ENCODE measurements around the gene RRP12. TPM values are rescaled to one million over a fixed set of nuclear protein-coding genes. Genes with fewer than 3 reads are reported as not detected.

Gene RRP12
- total RNA-seq, 1 donor from 2014 or later: 41.6 TPM

DNA sequence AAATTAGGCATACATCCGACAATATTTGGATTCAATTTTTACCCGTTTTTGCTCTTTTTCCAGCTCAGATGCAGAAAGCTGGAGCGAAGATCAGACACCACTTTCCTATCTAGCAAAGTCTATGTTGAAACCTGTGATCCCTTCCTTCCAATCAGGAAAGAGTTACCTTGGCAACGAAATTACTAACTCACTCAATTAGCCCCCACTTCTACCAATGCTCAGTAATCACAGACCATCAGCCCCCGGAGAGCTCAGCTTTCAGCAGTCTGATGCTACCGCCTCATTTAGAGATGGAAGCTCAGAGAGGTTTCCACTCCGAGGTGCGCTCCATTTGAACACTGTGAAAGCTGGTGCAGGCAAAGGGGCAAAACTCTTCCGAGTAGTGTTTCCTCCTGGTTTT, 75.4 kb downstream of the RRP12 start:
- peaks cover 42% of the 10 kb centered on the region for H3K4me1 Mint-ChIP-seq (ENCODE audit: unreplicated experiment)
- H3K27ac Mint-ChIP-seq: no peak overlapping the region
- DNase-seq (ENCODE audit: extremely low spot score, unreplicated experiment): no peak
- H3K4me3 Mint-ChIP-seq: no peak overlapping the region
- H3K9me3 Mint-ChIP-seq: no peaks in the 10 kb centered on the region
- peaks cover 10% of the 10 kb centered on the region for H3K36me3 Mint-ChIP-seq
- peaks cover 25% of the 10 kb centered on the region for H3K27me3 Mint-ChIP-seq
- TF ChIP-seq, protein P1, sequence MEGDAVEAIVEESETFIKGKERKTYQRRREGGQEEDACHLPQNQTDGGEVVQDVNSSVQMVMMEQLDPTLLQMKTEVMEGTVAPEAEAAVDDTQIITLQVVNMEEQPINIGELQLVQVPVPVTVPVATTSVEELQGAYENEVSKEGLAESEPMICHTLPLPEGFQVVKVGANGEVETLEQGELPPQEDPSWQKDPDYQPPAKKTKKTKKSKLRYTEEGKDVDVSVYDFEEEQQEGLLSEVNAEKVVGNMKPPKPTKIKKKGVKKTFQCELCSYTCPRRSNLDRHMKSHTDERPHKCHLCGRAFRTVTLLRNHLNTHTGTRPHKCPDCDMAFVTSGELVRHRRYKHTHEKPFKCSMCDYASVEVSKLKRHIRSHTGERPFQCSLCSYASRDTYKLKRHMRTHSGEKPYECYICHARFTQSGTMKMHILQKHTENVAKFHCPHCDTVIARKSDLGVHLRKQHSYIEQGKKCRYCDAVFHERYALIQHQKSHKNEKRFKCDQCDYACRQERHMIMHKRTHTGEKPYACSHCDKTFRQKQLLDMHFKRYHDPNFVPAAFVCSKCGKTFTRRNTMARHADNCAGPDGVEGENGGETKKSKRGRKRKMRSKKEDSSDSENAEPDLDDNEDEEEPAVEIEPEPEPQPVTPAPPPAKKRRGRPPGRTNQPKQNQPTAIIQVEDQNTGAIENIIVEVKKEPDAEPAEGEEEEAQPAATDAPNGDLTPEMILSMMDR (conservative IDR thresholded peaks at IDR 0.05): no peak

DNA sequence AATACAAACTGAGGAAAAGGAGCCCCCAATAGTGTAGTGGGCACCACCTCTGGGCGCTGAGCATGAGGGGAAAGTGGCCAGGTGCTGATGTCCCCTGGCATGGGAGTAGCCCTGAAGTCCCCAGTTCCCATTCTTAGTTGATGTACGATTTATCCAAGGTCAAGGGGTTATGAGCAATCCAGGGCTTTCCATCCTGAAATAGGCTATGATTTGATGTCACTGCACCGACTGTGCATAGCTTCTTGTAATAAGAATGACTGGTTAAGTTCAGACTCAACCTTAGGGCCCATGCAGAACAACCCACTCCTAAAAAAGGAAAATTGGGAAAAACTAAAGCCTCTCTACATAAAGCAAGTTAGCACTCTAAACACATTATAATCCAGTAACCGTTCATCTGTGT, 77.6 kb downstream of the RRP12 start:
- H3K4me3 Mint-ChIP-seq: no peak overlapping the region
- H3K27me3 Mint-ChIP-seq: peaks cover 38% of the 10 kb centered on the region
- peaks cover 36% of the 10 kb centered on the region for H3K4me1 Mint-ChIP-seq (ENCODE audit: unreplicated experiment)

DNA sequence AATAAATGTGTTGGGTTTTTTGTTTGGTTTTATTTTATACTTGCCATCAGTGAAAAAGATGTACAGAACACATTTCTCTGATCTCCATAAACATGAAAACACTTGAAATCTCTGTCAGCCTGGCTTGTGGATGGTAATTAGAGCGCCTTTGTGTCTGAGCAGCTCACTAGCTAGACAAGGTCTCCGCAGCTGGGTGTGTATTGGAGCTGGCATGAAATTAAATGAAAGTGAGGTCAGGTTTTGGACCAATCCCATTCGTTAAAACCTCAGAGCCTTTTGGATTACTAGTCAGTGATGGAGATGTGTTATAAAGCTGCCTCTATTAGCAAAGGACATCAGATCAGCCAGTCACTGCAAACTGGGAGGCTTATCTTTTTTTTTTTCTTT, 79.3 kb downstream of the RRP12 start:
- no peaks in the 10 kb centered on the region for H3K36me3 Mint-ChIP-seq
- H3K4me1 Mint-ChIP-seq (ENCODE audit: unreplicated experiment): peaks cover 27% of the 10 kb centered on the region
- TF ChIP-seq, protein P1 (conservative IDR thresholded peaks at IDR 0.05): no peak
- DNase-seq (ENCODE audit: extremely low spot score, unreplicated experiment): no peak
- H3K27me3 Mint-ChIP-seq: peaks cover 49% of the 10 kb centered on the region
- peak overlapping the region; percentile 63 for H3K27ac Mint-ChIP-seq
- H3K4me3 Mint-ChIP-seq: peak overlapping the region; percentile 87
- no peaks in the 10 kb centered on the region for H3K9me3 Mint-ChIP-seq

More for the DNA sequence above, 77.6 kb downstream of the RRP12 start:
- Mint-ChIP-seq H3K27ac (no peak overlapping the region), H3K36me3 (no peaks in the 10 kb centered on the region), H3K9me3 (no peaks in the 10 kb centered on the region)
- TF ChIP-seq, protein P1 (conservative IDR thresholded peaks at IDR 0.05): no peak
- no peak for DNase-seq (ENCODE audit: extremely low spot score, unreplicated experiment)

DNA sequence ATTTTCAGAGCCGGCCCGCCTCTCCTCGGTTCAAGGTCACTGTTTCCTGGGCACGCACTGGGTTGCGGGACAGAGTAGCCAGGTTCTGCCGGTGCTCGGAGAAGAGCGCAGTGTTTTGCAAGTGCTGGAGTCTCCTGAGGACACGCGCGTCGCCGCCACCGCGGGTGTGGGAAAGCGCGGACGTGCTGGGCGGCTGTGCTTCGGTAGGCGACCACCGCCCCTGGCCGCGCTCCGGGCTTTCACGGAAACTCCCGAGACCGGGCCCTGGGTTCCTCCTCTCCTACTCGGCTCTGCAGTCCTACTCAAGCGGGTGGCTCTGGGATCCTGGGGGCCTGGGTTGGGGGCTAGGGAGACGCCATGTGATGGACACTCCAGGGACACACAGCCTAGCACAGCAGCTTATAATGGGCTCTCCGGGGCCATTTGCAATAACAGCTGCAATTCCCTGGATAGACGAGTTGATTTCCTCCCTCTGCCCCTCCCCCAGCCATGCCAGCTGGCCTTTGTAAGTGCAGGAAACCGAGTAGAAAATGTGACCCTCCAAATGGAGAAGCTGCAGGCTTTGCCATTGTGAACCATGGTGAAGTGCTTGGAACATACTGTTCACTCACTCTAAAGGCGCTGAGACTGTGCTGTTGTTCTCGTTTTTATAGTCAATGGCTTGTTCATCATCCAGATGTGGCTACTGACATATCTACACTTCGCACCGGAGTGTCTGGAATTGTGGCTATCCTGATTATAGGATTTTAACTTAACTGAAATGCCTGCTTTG, 79.9 kb downstream of the RRP12 start:
- H3K27ac Mint-ChIP-seq: peak overlapping the region; percentile 77
- TF ChIP-seq, protein P1 (conservative IDR thresholded peaks at IDR 0.05): no peak
- peak overlapping the region; percentile 87 for H3K4me3 Mint-ChIP-seq
- no peaks in the 10 kb centered on the region for H3K36me3 Mint-ChIP-seq
- peaks cover 27% of the 10 kb centered on the region for H3K4me1 Mint-ChIP-seq (ENCODE audit: unreplicated experiment)
- H3K9me3 Mint-ChIP-seq: no peaks in the 10 kb centered on the region
- DNase-seq (ENCODE audit: extremely low spot score, unreplicated experiment): no peak
- H3K27me3 Mint-ChIP-seq: peaks cover 49% of the 10 kb centered on the region

DNA sequence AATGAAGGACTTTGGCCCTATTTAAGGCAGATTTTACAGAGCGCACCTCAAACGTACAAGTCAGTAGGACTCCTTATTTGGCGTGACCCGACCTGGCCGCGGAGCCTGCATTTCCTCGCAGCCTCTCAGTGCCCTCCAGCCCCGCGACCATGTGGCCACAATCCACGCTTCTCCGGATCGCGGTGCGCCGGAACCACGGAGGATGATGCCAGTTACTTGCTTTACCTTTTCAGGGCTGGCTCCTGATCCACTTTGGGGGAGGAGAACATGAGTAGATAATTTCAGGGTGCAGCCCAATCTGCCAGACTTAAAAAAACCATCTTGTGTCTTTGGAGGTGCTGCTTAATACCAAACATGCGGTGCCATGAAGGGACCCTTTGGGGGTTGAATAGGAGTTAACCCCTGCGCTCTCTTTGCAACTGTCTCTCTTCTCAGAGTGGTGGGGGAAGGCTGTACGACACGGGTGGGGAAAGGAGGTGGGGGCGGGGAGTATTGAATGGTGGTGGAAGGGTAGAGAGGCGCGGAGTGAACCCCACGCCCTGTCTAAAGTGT, 80.6 kb downstream of the RRP12 start:
- Mint-ChIP-seq H3K4me1 (ENCODE audit: unreplicated experiment) (peaks cover 20% of the 10 kb centered on the region), H3K27me3 (peaks cover 51% of the 10 kb centered on the region), H3K9me3 (no peaks in the 10 kb centered on the region), H3K36me3 (no peaks in the 10 kb centered on the region), H3K27ac (peak overlapping the region; percentile 77), H3K4me3 (peak overlapping the region; percentile 87)
- TF ChIP-seq, protein P1 (conservative IDR thresholded peaks at IDR 0.05): no peak
- no peak for DNase-seq (ENCODE audit: extremely low spot score, unreplicated experiment)
